Esophagus squamous epithelium (tissue), 4 donors: ENCODE measurements around the gene FAP.

Experiments used
- POLR2A ChIP-seq, 4 donors: fragments of 450-650 bp; IDR thresholded peaks; one replicate each; pipeline ENCODE4 v1.6.1; 2017; ENCODE audit warnings: antibody characterized with exemption in 4 of 4, mild to moderate bottlenecking in 4 of 4, moderate library complexity in 3 of 4
- TF ChIP-seq, protein P1 (sequence below), 6 experiments: fragments of 450-650 bp in 4 of 6; fragments of 200-600 bp in 2 of 6; sonication (generic) in 2 of 6; IDR thresholded peaks; one replicate each; pipeline ENCODE4 v1.5.1; 2016 to 2019; ENCODE audit warnings: antibody characterized with exemption in 6 of 6, mild to moderate bottlenecking in 4 of 6, moderate library complexity in 4 of 6

DNA sequence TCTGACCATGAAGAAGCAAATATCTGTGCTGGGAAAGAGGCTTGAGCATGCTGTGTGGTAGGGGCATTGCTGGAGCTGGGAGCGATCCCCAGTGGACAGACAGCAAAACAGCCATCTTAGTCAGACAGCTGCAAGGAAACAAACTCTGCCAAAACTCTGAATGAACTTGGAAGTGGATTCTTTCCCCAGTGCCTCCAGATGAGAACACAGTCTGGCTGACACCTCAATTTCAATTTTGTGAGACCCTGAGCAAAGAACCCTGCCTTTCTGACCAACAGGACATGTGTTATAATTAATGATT lies 23.2 kb upstream of the FAP start:
- TF ChIP-seq, protein P1, sequence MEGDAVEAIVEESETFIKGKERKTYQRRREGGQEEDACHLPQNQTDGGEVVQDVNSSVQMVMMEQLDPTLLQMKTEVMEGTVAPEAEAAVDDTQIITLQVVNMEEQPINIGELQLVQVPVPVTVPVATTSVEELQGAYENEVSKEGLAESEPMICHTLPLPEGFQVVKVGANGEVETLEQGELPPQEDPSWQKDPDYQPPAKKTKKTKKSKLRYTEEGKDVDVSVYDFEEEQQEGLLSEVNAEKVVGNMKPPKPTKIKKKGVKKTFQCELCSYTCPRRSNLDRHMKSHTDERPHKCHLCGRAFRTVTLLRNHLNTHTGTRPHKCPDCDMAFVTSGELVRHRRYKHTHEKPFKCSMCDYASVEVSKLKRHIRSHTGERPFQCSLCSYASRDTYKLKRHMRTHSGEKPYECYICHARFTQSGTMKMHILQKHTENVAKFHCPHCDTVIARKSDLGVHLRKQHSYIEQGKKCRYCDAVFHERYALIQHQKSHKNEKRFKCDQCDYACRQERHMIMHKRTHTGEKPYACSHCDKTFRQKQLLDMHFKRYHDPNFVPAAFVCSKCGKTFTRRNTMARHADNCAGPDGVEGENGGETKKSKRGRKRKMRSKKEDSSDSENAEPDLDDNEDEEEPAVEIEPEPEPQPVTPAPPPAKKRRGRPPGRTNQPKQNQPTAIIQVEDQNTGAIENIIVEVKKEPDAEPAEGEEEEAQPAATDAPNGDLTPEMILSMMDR (IDR thresholded peaks at IDR 0.05), result no peak
- no peak for TF ChIP-seq POLR2A (IDR thresholded peaks at IDR 0.05)
